ENCODE measurements around the gene ESRRG.

DNA sequence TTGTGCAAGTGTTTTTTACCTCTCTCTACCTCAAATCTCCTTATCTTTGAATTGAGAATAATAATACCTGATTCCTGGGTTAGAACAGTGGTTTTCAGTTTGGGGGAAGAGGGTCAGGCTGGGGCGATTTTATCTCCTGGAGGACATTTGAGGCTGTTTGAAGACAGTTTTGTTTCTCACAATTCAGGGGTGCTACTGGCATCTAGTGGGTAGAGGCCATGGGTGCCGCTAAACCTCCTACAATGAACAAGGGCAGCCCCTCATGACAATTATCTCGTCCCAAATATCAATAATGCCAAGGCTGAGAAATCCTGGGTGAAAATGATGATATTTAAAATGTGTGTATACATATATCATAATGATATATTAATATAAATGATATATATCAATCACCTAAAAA is 160.8 kb downstream of the ESRRG start:
- TF ChIP-seq POLR2A (IDR thresholded peaks at IDR 0.05) (no peak), EP300 (IDR thresholded peaks at IDR 0.05) (no peak)
- TF ChIP-seq, protein P1, sequence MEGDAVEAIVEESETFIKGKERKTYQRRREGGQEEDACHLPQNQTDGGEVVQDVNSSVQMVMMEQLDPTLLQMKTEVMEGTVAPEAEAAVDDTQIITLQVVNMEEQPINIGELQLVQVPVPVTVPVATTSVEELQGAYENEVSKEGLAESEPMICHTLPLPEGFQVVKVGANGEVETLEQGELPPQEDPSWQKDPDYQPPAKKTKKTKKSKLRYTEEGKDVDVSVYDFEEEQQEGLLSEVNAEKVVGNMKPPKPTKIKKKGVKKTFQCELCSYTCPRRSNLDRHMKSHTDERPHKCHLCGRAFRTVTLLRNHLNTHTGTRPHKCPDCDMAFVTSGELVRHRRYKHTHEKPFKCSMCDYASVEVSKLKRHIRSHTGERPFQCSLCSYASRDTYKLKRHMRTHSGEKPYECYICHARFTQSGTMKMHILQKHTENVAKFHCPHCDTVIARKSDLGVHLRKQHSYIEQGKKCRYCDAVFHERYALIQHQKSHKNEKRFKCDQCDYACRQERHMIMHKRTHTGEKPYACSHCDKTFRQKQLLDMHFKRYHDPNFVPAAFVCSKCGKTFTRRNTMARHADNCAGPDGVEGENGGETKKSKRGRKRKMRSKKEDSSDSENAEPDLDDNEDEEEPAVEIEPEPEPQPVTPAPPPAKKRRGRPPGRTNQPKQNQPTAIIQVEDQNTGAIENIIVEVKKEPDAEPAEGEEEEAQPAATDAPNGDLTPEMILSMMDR (IDR thresholded peaks at IDR 0.05) = no peak
